Epithelial cell of esophagus (primary cell): ENCODE results near the gene REEP5.

Source experiments
- DNase-seq: peaks from one replicate; pipeline ENCODE4 v3.0.0; 2010; ENCODE audit warnings: low read depth
- H3K4me3 ChIP-seq: 2 replicates; pipeline ENCODE4 v1.5.1; 2011; ENCODE audit warnings: mild to moderate bottlenecking, low read length, control low read depth
- TF ChIP-seq, protein P1 (sequence below): IDR thresholded peaks from 2 replicates; pipeline ENCODE4 v1.5.1; 2011; ENCODE audit warnings: low read depth, mild to moderate bottlenecking, low read length, control low read depth, inconsistent platforms; ENCODE audit not compliant: insufficient read depth; ENCODE audit errors: missing control alignments

The REEP5 gene

DNA sequence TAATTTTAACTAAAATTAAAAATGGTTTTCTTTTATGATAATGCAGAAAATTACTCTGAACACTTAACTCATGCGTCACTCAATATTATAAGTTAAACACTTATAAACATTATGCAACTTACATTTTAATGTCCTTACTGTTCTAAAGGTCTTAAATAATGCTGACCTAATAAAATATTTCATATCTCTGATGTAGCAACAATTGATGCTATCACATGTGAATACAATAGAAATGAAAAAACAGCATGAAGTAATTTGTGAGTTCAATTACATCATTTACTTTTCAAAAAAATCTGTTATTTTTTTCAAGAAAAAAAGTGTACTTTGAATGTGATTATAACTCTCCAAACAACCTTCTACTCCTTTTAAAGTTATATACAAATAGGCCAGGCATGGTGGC lies 26.4 kb upstream of the REEP5 start:
- no peak overlapping the region for H3K4me3 ChIP-seq
- DNase-seq = no peak
- TF ChIP-seq, protein P1, sequence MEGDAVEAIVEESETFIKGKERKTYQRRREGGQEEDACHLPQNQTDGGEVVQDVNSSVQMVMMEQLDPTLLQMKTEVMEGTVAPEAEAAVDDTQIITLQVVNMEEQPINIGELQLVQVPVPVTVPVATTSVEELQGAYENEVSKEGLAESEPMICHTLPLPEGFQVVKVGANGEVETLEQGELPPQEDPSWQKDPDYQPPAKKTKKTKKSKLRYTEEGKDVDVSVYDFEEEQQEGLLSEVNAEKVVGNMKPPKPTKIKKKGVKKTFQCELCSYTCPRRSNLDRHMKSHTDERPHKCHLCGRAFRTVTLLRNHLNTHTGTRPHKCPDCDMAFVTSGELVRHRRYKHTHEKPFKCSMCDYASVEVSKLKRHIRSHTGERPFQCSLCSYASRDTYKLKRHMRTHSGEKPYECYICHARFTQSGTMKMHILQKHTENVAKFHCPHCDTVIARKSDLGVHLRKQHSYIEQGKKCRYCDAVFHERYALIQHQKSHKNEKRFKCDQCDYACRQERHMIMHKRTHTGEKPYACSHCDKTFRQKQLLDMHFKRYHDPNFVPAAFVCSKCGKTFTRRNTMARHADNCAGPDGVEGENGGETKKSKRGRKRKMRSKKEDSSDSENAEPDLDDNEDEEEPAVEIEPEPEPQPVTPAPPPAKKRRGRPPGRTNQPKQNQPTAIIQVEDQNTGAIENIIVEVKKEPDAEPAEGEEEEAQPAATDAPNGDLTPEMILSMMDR = no peak

DNA sequence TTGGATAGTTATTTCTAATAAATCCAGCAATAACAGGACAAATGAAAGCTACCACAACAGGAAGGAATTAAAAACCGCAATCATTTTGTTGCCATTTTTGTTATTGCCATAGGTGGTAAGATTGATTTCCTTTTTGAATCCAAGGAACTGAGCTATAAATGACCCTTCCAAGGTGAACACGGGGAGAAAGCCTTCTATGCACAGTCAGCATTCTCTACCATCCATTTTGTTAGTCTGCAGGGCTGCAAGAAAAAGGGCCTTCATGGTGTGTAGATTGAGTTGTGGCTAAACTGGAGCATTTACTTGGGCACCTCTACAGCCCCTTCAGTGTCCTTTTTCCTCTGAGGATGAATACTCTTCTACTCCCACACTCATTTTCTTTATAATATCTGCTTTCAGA lies 18.6 kb upstream of the REEP5 start:
- H3K4me3 ChIP-seq = no peak overlapping the region
- DNase-seq = no peak
- TF ChIP-seq, protein P1 = no peak

DNA sequence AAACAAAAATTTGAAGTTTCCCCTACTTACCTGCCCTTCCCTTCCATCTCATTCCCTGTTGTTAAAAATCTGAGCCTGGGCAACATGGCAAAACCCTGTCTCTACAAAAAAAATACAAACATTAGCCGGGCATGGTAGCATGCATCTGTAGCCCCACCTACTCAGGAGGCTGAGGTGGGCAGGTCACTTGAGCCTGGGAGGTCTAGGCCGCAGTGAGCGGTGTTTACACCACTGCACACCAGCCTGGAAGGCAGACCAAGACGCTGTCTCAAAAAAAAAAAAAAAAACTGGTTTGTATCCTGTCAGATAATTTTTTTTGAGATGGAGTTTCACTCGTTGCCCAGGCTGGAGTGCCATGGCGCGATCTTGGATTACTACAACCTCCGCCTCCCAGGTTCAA lies 16.3 kb upstream of the REEP5 start:
- DNase-seq = no peak
- no peak overlapping the region for H3K4me3 ChIP-seq
- TF ChIP-seq, protein P1 = no peak

DNA sequence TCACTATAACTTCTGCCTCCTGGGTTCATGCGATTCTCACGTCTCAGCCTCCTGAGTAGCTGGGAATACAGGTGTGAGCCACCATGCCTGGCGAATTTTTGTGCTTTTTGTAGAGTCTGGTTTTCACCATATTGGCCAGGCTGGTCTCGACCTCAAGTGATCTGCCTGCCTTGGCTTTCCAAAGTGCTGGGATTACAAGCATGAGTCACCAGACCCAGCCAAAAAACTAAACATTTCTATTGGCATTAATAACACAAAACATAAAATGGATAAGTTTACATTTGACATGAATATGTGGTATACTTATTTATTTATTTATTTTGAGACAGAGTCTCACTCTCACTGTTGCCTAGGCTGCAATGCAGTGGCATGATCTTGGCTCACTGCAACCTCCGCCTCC lies 13.6 kb upstream of the REEP5 start:
- no peak overlapping the region for H3K4me3 ChIP-seq
- DNase-seq = no peak

DNA sequence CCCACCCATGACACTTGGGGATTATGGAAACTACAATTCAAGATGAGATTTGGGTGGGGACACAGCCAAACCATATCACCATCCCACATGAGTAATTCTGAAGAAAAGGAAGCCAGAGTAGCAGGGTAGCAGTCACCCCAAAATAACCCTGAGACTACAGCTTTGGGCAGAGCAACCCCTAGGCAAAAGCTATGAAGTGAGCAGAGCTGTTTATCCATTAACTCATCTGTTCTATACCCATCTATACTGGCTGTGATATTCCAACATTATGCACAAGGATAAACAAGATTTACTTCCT lies 12.3 kb upstream of the REEP5 start:
- no peak overlapping the region for H3K4me3 ChIP-seq
- TF ChIP-seq, protein P1 = no peak
- no peak for DNase-seq

More for the DNA sequence above, 13.6 kb upstream of the REEP5 start:
- TF ChIP-seq, protein P1 = no peak

DNA sequence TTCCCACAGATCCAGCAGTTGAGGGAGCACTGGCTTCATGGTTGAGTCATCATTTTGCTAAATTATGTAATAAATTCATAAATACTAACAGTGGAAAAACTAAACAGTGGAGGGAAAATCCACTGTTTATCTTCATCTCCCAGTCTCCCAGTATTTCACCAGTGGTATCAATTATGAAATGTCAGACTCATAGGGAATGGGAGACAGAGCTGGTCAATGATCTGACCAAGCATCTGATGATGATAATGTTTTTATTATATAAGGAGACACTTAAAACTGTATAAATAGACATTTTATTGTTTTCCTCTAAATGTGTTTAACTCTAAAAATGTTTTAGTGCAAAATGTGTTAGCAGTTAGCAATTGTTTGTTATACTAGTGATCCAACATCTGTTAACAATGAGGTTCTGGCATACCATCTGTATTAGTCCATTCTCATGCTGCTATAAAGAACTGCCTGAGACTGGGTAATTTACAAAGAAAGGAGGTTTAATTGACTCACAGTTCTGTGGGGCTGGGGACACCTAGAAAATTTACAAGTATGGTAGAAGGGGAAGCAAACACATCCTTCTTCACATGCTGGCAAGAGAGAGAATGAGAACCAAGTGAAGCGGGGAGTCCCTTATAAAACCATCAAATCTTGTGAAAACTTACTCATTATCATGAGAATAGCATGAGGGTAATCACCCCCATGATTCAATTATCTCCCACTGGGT lies 11.8 kb upstream of the REEP5 start:
- TF ChIP-seq, protein P1 = no peak
- peak; percentile 24 for DNase-seq
- H3K4me3 ChIP-seq = no peak overlapping the region

DNA sequence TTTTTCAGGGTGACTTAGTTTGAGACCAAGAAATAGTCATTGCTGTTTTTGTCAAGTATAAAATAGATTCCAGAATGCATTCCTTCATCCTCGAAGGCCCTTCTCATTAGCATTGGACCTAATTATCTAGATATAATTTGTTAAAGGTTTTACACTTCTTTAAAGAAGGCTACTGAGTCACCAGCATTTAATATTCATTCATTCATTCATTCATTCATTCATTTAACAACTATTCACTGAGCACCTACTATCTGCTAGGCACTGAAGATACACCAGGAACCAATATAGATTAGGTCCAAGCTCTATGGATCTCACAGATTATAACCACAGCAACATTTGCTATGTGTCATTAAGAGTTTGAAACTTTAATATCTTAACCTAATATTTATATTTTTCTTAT lies 11.1 kb upstream of the REEP5 start:
- DNase-seq = no peak
- TF ChIP-seq, protein P1 = no peak
- no peak overlapping the region for H3K4me3 ChIP-seq
